HuH-7.5 (cell line): Measurements from ENCODE around the gene PPIF.

Source experiments
- DNase-seq: peaks from one replicate; pipeline ENCODE4 v3.0.0; 2011; ENCODE audit warnings: low spot score

Gene PPIF

DNA sequence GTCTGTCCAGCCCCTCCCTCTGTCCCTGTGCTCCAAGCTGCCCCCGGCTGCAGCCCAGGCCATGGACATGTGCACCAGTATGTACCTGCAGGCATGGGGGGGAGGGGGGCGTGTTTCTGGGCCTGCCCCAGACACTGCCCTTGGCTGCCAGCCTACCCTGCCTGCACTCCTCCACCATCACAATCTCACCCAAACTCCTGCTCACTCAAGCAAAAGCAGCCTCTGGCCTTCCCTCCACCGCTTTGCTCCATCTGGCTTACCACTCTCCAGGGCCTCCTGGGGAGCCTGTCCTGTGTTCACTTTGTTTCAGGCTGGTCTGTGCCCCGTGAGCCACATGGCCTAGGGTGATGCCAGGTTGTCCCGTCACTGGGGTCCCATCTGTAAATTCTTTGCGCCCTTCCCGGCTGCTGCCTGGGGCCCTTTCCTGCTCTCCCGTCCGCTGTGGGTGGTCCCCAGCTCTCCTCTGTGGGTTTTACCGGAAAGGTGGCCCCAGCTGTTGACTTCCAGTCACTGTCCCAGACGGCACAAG lies 33.3 kb upstream of the PPIF start:
- DNase-seq, result no peak

DNA sequence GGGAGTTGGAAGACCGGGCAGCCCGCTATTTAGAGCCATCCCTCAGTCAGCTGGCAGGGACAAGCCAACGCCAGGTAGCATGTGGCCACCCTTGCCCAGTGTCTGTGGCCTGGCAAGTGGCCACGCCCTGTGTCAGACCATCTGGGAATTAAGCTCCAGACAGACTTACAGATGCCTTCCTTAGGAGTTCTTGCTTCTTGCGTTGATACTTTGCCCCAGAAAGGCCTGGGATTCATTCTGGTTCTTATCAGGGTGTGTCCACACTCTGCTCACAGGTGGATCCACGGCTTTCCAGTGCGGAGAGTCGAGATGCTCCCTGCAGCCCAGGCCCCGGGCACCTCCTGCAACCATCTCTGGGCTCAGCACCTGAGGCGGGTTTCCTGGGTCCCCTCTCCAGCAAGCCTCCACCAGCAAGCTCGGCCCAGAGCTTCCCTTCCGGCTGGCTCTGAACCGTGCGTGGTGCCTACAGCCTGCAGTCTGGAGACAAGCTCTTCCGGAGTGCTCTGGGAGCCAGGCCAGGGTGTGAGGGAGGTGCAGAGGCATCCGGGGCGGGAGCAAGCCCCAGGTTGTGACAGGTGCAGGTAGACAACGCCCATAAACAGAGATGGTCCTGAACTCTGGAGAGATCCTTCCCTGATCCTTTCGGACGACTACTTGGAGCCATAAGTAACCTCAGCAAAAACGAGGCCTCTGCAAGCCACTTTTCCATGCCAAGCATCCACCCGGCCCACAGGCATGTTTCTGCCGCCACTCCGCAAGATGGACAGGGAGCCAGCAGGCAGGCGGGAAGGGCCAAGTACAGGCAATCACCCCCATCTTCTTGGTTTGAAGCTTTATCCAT lies 32.3 kb upstream of the PPIF start:
- no peak for DNase-seq

DNA sequence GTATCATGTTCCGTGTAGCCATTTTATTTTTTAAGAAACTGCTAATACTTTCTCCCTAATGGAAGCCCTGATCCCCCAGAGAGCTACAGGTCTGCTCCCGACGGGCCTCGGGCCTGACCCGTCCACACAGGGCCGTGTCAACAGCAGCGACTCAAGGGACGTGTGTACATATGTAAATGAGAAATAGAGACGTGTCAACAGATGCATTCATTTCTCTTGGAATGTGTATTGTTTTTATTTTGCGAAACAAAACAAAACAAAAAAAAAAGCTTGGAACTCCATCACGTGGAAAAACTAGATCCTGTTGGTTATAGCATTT lies 31.7 kb upstream of the PPIF start:
- DNase-seq, result no peak

DNA sequence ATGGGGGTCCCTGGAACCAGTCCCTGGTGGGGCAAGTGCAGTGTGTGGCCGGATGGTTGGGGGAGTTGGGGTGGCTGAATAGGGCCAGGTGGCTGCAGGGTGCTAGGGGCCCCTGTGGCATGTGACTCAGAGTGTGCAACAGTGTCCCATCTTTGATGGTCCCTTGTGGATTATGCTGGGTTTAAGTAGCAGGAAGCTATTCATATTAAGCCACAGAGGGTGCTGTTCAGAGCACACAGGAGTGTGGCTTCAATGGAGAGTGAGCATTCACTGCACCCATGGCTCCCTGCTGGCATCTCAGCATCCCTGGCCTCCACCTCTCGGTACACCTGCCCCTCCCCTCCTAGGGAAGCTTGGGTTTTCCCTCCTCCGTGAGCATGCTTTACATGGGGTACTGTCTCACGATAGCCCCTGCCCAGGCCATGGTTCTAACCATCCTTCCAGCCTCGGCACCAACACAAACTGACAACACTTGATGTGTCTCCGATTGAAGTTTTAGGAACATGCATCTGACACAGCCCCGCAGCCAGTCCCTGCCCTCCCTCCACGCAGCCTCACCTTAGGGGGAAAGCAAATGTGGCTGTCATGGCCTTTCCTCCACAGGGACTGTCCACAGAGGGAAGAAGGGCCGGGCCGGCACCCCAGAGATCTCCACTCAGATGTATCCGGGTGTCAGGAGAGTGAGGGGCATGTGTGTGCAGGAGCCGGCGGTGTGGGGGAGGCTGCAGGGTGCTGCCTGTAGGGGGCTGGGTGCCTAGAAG lies 30.4 kb upstream of the PPIF start:
- DNase-seq, result no peak

DNA sequence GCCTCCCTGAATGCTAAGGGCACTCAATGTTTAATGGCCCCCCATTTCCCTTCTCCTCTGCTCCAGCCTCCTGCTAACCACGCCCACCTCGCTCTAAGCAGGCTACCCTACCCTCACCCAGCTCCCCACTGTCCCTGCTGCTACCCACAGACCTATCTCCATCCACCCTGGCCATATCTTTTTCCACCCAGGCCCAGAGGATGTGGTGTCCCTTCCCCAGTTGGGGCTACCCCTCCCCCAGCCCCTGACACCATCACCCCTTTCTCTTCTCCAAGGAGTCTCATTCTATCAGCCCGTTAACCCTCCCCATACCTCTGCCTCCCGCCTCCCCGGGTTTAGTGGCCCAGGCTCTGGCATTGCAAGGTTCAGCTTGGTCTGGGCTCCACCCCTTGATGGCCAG lies 28.9 kb upstream of the PPIF start:
- DNase-seq, result no peak

DNA sequence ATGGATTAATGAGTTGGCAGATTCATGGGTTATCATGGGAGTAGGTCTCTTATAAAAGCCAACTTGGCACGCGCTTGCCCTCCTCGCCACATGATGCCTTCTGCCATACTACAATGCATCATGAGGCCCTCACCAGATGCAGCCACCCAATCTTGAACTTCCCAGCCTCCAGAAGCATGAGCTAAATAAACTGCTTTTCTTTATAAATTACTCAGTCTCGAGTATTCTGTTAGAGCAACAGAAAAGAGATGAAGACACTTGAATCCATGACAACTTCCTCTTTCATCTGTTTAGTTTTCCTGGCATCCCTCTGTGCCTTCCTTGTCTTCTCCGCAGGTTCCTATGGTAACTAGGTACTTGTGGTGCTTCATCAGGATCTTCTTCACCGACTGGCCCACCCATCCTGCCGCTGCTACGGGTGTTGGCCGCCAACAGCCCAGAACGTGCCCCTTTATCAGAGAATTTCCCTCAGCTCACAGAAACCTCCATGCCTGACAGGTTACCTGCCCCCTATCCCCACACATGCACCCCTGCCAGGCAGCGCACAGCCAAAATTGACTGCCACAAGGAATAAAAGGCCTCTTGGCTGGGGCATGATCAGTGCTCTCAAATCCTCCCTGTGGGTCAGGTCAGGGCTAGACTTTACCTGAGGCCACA lies 28.0 kb upstream of the PPIF start:
- DNase-seq, result no peak

DNA sequence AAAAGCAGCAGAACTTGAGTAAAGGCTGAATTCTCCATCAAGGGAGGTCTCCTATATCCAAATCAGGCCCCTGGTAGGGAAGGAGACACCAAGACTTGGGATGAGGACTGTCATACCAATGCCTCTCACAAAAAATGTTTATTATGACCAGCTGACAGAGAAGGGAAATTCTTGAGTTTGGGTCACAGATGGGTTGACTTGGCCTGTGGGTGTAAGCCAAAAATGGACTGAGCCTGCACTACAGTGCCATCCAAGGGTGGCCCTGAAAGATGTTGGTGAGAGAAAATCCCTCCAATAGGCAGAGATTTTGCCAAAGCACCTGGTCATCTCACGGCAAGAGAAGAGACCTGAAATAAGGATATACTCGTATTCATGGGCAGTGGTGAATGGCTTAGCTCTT lies 27.0 kb upstream of the PPIF start:
- no peak for DNase-seq

DNA sequence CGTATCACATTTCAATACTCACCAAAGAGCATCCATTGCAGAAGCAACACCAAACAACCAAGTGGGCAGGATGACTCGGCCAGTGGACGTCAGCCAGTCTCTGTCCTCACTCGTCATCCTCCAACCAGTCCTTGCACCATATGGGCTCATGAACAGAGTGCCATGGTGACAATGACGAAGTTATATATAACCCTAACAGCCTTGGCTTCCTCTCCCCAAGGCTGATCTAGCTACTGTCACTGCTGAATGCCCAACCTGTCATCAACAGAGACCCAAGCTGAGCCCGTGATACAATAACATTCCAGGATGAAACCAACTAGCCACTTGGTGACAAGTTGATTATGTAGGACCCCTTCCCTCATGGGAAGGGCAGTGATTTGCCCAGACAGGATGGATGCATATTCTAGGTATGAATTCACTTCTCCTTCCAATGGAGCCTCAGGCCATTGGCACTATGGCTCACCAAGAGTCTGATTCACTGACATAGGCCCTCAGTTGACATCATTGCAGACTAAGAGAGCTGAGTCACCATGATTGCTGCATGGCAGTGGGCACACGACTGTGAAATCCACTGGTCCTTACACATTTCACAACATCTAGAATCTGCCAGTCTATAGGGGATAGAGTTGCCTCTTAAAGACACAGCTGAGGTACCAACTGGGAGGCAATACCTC lies 26.3 kb upstream of the PPIF start:
- no peak for DNase-seq

DNA sequence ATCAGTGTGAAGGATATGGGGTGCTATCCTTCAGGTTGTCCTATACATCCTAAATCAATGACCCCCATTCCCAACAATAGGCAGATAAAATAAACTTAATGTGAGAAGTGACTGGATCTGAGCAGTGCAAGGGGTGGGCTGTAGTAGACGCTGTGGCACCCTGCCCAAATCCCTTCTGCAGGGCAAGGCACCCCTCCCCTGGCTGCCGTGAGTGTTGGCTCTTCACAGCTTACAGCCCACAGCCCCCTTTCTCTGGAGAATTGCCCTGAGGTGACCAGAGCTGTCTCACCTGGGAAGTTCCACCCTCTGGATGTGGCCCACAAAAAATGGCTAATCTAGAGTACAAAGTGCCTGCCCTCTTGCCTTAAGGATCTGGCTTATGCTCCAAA lies 25.8 kb upstream of the PPIF start:
- DNase-seq, result no peak

DNA sequence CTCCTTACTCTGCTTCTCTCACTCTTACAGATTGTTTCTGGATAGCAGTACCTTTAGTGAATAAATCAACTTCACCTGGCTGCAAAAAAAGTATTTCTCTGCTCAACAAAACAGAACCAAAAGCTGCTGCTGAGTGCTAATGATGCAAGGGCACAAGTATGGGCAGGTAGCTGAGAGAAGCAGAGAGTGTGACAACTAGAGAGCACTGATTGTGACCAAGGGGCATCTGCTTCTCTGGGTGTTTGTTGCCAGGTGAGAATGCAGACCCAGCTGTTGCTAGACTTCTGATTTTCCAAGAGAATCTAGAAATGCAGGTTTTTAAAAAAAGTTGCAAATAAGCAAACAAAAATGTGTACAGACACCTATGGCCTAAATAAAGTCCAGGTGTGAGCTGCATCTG lies 25.3 kb upstream of the PPIF start:
- DNase-seq, result no peak

DNA sequence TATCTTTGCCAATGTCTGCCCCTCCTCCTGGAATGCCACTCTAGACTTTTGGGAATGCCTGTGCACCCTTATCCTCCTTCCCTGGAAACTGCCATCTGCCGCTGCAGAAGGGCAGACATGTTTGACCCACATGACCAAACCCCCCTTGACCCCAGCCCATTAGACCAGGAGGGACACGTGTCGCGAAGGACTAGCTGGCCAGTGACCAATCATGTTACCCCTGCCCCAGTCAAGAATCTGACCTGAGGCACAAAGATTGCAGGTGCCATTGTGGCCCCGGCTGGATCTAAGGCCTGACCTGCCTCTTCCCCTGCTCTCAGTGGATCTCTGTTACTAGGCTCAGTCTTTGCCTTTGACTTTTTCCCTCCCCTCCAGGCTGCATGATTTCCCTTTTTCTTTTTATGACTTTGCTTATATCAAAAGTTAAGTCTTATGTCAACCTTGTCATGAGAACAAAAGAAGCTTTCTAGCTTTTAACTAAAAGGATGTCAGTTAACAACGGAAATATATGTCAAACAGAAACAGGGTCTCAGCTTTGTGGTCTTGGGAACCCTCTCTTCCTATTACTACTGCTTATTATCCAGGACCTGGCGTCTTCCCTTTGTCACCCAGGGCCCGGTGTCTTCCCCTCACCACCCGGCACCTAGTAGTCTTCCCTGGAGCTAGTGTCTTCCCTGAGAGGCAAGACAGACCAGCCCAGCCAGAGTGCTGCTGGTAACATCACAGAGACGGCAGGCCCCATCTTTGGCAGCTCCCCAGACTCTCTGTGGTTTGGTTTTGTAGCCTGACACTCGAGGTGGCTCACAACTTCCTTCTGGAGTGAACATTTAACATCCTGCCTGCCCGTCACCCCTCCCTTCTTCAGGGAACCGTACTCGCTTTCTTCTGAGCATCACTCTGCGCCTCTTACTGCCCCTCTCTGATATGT lies 24.4 kb upstream of the PPIF start:
- no peak for DNase-seq

DNA sequence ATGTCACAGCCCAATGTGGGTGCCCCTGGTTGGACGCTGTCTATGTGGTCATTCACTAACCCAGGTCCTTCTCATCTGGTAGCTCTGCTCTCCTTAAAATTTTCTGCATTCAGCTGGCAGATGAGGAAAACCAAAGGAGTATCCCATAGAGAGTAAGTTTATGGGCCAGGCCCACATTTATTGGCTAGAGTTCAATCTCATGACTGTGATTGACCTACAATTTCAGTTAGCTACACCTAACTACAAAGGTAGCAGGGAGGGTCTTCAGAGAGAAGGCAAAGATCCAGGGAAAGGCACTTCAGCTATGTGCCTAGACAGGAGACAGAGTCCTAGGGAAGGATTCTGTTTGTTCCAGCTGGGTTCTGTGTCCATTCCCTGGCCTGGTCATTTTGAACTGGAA lies 23.7 kb upstream of the PPIF start:
- DNase-seq, result no peak

DNA sequence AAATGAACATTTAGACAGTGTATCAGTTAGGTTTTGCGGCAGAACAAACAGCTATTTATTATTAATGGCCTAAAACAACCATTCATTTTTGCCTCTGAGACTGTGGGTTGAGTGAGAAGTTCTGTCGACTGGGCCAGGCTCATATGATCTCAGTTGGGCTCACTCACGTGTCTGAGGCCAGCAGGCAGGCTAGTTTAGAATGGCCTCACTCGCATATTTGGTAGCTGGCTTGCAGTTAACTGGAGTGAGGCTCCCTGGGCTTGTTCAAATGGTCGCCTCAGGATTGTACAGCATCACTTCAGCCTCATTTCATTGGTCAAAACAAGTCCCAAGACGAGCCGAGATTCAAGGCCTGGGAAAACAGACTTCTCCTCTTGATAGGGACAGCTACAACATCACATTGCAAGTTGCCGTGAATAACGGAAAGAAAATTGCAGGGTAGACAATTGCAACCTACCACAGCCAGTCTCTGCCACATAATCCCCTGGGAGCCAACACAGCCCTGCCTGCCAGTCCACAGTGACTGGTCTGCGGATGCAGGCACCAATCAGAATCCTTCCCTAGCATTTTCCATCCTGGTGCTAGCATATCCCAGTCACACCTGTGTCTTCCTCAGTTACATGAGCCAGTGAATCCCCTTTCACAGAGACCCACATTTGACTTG lies 23.1 kb upstream of the PPIF start:
- DNase-seq, result no peak

DNA sequence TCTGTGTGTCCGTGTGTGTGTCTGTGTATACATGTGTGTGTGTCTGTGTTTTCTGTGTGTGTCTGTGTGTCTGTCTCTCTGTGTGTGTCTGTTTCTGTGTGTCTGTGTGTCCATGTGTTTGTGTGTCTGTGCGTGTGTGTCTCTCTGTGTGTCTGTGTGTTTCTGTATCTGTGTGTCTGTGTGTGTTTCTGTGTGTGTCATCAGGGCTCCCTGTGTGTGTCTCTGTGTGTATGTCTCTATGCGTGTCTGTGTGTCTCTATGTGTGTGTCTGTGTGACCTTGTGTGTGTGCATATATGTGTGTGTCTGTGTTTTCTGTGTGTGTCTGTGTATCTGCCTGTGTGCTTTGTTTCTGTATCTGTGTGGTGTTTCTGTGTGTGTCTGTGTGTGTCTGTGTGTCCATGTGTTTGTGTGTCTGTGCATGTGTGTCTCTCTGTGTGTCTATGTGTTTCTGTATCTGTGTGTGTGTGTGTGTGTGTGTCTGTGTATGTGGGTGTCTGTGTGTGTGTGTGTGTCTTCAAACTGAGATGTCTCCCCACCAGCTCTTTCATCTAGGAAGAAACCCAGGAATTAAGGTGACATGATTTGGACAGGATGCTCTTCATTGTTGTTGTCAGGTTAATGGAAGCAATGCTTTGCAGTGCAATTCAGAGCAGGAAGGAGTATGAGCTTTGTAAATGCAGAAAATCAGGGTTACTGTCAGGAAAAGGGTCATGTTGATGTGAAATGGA lies 20.7 kb upstream of the PPIF start:
- DNase-seq, result no peak

DNA sequence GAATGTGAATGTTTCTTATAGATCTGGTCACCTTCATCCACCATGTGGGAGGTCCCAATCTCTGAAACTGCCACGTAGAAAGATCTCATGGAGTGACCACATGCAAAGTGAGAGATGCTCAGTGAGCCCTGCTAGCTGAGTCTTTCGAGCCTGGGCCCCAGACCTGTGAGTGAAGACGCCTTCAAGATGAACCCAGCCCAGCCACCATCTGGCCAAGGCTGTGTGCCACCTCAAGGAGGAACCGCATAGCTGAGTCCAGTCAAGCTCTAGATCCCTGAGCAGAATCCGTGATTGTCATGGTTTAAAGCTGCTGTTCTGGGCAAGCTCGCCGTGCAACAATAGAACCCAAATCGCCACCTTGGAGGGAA lies 20.2 kb upstream of the PPIF start:
- no peak for DNase-seq

DNA sequence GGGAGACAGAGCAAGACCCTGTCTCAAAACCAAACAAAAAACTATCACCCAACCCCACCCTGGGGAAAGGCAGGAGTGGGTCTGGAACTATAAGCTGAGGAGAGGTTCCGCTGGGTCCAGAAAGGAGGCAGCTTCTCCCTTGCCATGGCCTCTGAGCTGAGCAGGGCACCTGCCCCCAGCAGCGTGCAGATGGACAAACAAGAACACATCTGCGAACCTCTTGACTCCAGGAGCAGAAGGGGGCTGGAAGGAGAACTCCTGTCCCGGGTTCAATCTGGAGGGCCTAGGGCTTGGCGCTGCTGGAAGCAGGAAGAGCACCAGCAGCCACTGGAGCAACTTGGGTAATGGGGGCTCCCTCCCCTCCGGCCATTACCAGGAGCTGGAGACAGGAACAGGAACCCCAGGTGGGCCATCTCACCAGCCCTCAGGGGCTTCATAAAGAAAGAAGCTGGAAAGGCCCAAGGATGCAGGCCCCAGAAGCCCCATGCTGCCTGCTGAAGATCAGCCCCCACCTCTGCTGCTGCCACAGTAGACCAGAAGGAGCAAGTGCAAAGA lies 19.0 kb upstream of the PPIF start:
- DNase-seq, result no peak

DNA sequence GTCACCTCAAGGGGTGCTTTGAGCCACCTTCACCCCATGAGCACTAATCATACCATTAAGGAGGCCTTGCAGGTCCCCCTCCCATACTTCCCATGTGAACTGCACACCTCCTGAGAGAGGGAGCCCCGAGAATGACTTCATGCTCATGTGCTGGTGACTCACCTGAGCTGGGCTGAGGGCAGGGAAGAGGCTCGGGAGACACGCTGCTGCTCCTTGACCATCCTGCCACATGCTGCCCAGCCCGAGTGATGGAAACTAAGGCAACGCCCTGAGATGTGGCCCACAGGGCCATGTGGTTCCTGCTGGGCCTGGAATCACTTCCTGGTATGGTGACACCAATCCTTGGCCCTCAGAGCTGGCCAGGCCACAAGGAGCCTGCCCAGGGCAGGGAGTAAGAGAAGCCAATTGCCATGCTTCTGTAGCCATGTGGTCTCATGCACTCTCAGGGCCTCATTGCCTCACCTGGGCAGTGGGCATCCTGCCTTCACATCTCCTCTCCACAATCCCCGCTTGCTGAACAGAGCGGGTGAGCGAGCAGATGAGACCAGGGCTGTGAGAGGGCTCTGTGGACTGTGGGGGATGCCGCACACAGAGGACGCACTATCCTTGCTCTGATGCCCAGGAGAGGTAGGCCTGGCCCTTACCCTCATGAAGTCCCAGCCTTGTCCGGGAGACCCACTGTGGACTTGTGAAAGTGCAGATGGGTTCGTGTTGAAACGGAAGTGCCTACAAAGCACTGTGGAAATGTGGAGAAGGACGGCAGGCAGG lies 18.3 kb upstream of the PPIF start:
- DNase-seq, result no peak

DNA sequence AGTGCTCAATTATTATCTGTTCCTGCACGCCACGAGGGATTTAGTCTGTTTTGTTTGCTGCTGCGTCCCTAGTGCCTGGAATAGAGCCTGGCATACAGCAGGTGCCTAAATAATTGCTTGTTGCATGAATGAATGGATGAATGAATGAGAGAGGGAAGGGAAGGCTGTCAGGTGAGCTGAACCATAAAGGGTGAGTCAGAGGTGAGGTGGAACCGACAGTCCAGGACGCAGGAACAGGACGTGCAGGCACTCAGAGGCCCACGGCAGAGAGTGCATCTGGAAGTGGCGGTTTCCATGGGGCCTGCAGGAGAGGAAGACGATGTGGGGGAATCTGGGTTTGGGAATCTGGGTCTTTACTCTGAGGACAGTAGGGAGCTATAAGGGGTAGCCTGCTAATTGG lies 17.7 kb upstream of the PPIF start:
- DNase-seq, result no peak

DNA sequence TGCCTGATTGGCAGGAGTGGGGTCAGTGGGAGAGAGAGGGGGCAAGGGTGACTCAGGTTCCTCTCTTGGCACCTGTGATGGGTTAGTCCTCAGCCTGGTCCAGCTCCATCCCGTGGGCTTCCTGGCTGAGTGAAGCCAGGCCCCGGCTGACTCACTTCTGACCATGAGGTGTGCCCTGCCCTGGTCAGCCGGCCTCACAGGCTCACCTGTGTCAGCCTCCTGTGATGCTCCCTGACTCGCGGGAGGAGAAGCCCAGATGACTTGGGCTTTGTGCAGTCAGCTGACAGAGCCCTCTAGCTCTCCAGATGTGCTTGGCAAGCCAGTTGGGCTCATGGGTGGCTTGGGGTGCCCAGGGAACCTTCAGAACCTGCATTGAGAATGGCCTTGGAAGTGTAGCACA lies 16.0 kb upstream of the PPIF start:
- DNase-seq, result no peak
